OCI-LY1 (cell line): ENCODE measurements around the gene IDE.

Experiments
- H2AFZ ChIP-seq: fragments of 200-600 bp; sonication (generic), shearing (Covaris generic); 2 replicates; pipeline ENCODE4 v1.6.0; 2014; ENCODE audit warnings: antibody characterized with exemption, mild to moderate bottlenecking, low read length
- H3F3A ChIP-seq: fragments of 200-600 bp; sonication (generic), shearing (Covaris generic); 2 replicates; pipeline ENCODE4 v1.6.0; 2014; ENCODE audit warnings: mild to moderate bottlenecking, antibody characterized with exemption, low read length, moderate library complexity; ENCODE audit not compliant: insufficient read depth
- H3K27ac ChIP-seq: fragments of 200-600 bp; sonication (generic); 2 replicates; pipeline ENCODE4 v1.5.1; 2014; ENCODE audit warnings: low read length, mixed run types, mild to moderate bottlenecking, low read depth; ENCODE audit not compliant: poor library complexity, severe bottlenecking
- H3K27me3 ChIP-seq: fragments of 200-600 bp; sonication (generic); 2 replicates; pipeline ENCODE4 v1.6.0; 2014; ENCODE audit warnings: antibody characterized with exemption, mild to moderate bottlenecking, low read length, moderate library complexity; ENCODE audit not compliant: insufficient read depth
- H3K36me3 ChIP-seq: fragments of 200-600 bp; sonication (generic); 2 replicates; pipeline ENCODE4 v1.6.1; 2014; ENCODE audit warnings: mild to moderate bottlenecking, antibody characterized with exemption, low read length, moderate library complexity, mixed read lengths; ENCODE audit not compliant: insufficient read depth
- H3K4me1 ChIP-seq: fragments of 200-600 bp; sonication (generic); 2 replicates; pipeline ENCODE4 v1.5.1; 2014; ENCODE audit warnings: mild to moderate bottlenecking, low read length, moderate library complexity; ENCODE audit not compliant: insufficient read depth, severe bottlenecking
- H3K4me2 ChIP-seq: fragments of 200-600 bp; sonication (generic), shearing (Covaris generic); 2 replicates; pipeline ENCODE4 v1.6.1; 2014; ENCODE audit warnings: low read length
- H3K4me3 ChIP-seq: fragments of 200-600 bp; sonication (generic); 2 replicates; pipeline ENCODE4 v1.5.1; 2014; ENCODE audit warnings: low read length, low read depth, mild to moderate bottlenecking, mixed read lengths; ENCODE audit not compliant: poor library complexity, severe bottlenecking
- H3K79me2 ChIP-seq: fragments of 200-600 bp; shearing (Covaris generic); 2 replicates; pipeline ENCODE4 v1.6.1; 2016; ENCODE audit warnings: mixed run types, low read length, mixed read lengths; ENCODE audit not compliant: insufficient read depth
- H3K9ac ChIP-seq: fragments of 200-600 bp; sonication (generic), shearing (Covaris generic); 2 replicates; pipeline ENCODE4 v1.6.1; 2014; ENCODE audit warnings: mild to moderate bottlenecking, low read length, mixed read lengths
- H3K9me2 ChIP-seq: fragments of 200-600 bp; sonication (generic), shearing (Covaris generic); 2 replicates; pipeline ENCODE4 v1.6.1; 2014; ENCODE audit warnings: low read depth, mild to moderate bottlenecking, low read length, mixed read lengths
- H3K9me3 ChIP-seq: fragments of 200-600 bp; shearing (Covaris generic); 2 replicates; pipeline ENCODE4 v1.6.1; 2014; ENCODE audit warnings: low read length, mixed read lengths
- H4K20me1 ChIP-seq: fragments of 200-600 bp; sonication (generic), shearing (Covaris generic); 2 replicates; pipeline ENCODE4 v1.6.0; 2016; ENCODE audit warnings: mild to moderate bottlenecking, low read length; ENCODE audit not compliant: insufficient read depth
- EZH2 ChIP-seq: fragments of 200-600 bp; sonication (generic), shearing (Covaris generic); IDR thresholded peaks from 2 replicates; pipeline ENCODE4 v1.8.0; 2017; ENCODE audit warnings: borderline replicate concordance, mixed run types, mild to moderate bottlenecking, antibody characterized with exemption, low read length, moderate library complexity, mixed read lengths
- TF ChIP-seq, protein P1 (sequence below): fragments of 200-600 bp; sonication (generic), shearing (Covaris generic); IDR thresholded peaks from 2 replicates; pipeline ENCODE4 v1.5.1; 2017; ENCODE audit warnings: mild to moderate bottlenecking, antibody characterized with exemption, low read length, moderate library complexity, mixed read lengths

Gene IDE

DNA sequence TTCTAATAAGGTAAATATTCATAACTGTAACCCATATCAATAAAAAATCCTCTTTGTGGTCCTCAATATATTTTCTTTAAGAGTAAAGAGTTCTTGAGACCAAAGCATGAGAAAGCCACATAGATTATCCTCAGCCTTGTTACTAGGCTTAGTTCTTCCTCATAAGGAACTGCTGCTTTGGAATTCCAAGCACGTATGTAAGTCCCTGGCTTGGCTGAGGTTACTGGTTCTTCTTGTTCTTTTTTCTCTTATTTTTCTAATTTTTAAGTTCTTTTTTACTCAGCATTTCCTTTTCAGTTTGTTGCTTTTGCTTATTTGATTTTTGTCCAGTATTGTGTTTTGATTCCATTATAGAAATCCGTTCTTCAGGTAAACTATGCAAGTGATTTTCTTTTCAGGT, 155.7 kb downstream of the IDE start:
- Histone ChIP-seq H3K9me3 (no peaks in the 10 kb centered on the region), H3K4me2 (no peak overlapping the region), H3K9ac (no peak overlapping the region), H3K79me2 (no peaks in the 10 kb centered on the region), H4K20me1 (no peaks in the 10 kb centered on the region), H2AFZ (no peak overlapping the region), H3K27ac (no peak overlapping the region), H3K27me3 (no peaks in the 10 kb centered on the region), H3K4me3 (no peak overlapping the region), H3F3A (no peaks in the 10 kb centered on the region), H3K36me3 (no peaks in the 10 kb centered on the region; the same call in 1 of the 2 replicates), H3K4me1 (no peaks in the 10 kb centered on the region), H3K9me2 (no peaks in the 10 kb centered on the region)
- no peak for TF ChIP-seq EZH2
- TF ChIP-seq, protein P1, sequence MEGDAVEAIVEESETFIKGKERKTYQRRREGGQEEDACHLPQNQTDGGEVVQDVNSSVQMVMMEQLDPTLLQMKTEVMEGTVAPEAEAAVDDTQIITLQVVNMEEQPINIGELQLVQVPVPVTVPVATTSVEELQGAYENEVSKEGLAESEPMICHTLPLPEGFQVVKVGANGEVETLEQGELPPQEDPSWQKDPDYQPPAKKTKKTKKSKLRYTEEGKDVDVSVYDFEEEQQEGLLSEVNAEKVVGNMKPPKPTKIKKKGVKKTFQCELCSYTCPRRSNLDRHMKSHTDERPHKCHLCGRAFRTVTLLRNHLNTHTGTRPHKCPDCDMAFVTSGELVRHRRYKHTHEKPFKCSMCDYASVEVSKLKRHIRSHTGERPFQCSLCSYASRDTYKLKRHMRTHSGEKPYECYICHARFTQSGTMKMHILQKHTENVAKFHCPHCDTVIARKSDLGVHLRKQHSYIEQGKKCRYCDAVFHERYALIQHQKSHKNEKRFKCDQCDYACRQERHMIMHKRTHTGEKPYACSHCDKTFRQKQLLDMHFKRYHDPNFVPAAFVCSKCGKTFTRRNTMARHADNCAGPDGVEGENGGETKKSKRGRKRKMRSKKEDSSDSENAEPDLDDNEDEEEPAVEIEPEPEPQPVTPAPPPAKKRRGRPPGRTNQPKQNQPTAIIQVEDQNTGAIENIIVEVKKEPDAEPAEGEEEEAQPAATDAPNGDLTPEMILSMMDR, result no peak

DNA sequence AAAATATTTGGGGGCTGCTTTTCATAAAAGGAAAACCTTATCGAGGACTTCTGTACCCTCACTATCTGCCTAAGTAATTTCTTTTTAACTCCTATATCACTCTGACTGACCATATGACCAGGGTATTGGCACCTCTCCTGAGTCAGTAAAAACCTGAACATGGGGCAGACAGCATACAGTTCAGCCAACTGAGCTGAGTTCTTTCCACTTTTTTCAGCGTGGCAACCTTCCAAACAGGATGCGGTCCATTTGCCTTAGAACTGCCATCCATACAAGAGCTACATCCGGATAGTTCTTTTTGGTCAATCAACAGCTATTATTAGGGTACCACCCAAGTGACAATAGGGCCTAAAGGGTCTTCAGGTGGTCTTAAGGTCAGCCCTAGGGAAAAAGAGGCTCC, 160.4 kb downstream of the IDE start:
- H4K20me1 ChIP-seq, result no peaks in the 10 kb centered on the region
- no peaks in the 10 kb centered on the region for H3K79me2 ChIP-seq
- H3K9me3 ChIP-seq, result no peaks in the 10 kb centered on the region
- H3K27me3 ChIP-seq, result no peaks in the 10 kb centered on the region
- no peak overlapping the region for H3K4me3 ChIP-seq
- H2AFZ ChIP-seq, result no peak overlapping the region
- H3K9ac ChIP-seq, result no peak overlapping the region
- H3K4me2 ChIP-seq, result no peak overlapping the region
- H3K9me2 ChIP-seq, result no peaks in the 10 kb centered on the region
- H3K36me3 ChIP-seq, result no peaks in the 10 kb centered on the region
- no peaks in the 10 kb centered on the region for H3F3A ChIP-seq
- H3K27ac ChIP-seq, result no peak overlapping the region
- TF ChIP-seq EZH2, result no peak
- TF ChIP-seq, protein P1, result no peak
- H3K4me1 ChIP-seq, result no peaks in the 10 kb centered on the region

DNA sequence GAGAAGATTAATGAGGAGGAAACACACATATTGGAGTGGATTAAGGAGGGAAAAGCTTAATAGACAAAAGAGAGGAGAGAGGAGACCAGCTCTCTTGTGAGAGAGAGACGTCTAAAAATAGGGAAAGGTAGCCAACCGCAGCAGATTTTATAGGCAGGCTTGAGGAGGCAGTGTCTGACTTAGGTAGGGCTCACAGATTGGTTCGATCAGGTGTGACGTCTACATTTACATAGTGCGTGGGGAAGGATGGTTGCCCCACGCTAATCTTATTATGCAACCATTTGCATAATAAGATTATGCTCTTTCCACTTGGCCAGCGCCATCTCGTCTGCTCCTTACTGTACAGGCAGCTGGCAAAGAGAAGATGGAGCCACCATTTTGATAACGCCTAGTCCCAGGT, 160.9 kb downstream of the IDE start:
- Histone ChIP-seq H3K4me1 (no peaks in the 10 kb centered on the region), H3K27ac (no peak overlapping the region), H4K20me1 (no peaks in the 10 kb centered on the region), H3K9ac (no peak overlapping the region), H2AFZ (no peak overlapping the region), H3K36me3 (no peaks in the 10 kb centered on the region), H3K9me2 (no peaks in the 10 kb centered on the region), H3K4me3 (no peak overlapping the region), H3K9me3 (no peaks in the 10 kb centered on the region), H3K27me3 (no peaks in the 10 kb centered on the region), H3K79me2 (no peaks in the 10 kb centered on the region), H3K4me2 (no peak overlapping the region), H3F3A (no peaks in the 10 kb centered on the region)
- TF ChIP-seq, protein P1, result no peak
- no peak for TF ChIP-seq EZH2
